ENCODE data around the gene RING1.

The RING1 gene

DNA sequence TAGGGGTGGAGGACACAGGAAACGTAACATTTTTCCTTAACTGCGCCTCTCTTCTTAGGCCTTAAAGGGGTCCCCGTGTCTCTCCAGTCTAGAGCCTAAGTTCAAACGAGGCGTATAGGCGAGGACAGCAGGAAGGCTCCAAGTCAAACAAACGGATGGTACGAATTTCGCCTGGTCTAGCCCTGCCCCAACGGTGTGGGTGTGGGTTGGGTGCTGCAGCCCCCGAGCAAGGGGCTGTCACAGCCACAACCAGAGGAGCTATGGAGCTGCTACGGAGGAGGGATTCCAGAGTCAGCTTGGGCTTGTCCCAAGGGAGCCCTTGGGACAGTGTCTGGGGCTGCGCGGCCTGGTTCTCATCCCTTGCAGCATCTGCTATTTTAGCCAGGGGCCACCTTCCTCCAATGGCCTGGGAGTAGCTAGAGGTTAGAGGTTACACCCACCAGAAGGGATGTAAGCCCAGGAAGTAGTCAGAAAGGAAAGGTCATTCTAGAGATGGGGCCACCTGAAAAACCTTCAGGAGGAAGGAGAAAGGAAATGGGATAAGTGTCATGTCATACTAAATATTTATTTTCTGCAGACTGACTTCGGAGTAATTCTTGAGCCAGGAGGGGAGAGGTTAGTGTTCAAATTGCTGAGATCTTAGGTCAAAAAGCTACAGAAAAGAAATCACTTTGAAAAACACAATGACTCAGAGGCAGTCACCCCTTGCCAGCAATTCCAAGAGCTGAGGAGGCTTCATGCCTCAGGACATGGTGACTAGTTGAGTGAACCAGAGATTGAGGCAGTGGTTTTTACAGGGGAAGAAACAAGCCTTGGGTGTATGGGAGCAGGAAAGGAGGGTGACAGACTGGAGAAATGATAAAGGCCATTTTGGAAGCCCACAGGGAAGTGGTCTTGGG lies 41.7 kb downstream of the RING1 start:
- FAIRE-seq = no peak

- FAIRE-seq = no peak
Measured at GRCh38 chr6:33250731-33251130, 42.4 kb downstream of the RING1 start.

DNA sequence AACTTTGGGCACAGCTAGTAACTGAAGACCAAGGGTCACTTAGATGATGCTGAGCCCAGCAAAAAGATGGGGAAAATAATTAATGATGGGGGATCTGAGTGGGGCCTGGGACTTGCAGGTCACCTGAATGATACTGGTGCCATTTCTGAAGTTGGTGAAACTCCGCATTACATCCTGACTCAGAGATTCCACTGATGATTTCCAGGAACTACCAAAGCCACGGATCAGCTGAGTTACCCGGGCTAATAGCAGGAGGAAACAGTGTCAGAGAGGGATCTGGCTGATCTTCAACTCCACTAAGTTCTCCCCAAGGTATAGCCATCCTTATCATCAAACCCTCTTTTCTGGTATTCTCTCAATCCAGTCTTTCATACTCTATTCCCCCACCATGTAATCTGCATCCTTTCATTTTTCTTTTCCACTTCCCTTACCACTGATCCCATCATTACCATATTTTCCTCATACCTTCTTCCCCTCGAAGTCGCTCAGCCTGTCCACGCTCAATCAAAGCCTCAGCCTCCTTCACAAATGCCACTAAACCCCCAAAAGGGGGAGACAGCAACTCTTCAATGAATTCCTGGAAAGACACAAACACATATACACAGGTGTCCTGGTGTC lies 43.2 kb downstream of the RING1 start:
- FAIRE-seq = no peak

DNA sequence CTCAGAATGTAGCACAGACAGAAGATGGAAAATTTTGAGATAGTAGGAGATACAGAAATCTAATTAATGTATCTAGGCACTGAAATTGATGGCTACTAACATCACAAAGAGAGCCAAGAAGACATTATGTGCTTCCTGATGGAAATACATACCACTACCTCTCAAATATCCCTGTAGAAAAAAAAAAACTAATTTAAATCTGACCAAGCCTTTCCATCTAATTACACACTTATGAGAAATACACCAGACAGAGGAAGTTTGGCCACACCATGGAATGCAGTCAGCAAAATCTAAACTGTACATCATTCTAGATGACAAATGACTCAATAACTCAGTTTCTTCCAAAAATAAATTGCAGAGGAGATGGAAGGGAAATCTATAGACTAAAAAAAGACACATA lies 44.5 kb downstream of the RING1 start:
- no peak for FAIRE-seq

- FAIRE-seq = no peak
Measured at GRCh38 chr6:33254591-33254990, 46.3 kb downstream of the RING1 start.

DNA sequence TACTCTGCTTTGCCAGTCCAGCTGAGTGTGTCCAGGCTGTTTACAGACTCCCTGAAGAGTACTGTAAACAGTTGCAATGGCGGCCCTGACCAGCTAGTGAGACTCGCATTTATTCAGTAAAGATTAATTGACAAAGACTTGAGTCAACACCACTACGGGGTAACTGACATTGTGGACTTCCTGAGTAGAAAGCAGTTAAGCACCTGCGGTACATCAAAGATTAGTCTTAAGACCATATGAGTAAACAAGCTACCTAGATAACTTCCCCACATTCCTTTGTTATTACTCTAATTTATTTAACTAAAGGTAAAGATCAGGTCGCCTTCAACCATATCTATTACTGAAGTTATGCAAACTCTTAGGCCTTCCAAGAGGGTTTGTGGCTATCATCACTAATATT lies 50.7 kb downstream of the RING1 start:
- FAIRE-seq = no peak
